Head of caudate nucleus (tissue), 42 donors: ENCODE data around the gene H2AZ2.

Experiments
- DNase-seq, 42 donors: peaks; one replicate each; pipeline versions ENCODE4 v3.0.0 to v3.0.0-alpha.2; 2020 to 2021; ENCODE audit warnings: mixed read lengths in 7 of 42
- intact Hi-C: fragments of 100-400 bp; cut with DNase I; formaldehyde crosslinking; loops from one replicate; pipeline ENCODE4 v1.15.0; 2022

H2AZ2 gene

GRCh38 chr7:44847920-44848634, at the start of gene H2AZ2:
Gene H2AZ2 (minus strand): TSS chr7:44848087. CDS start chr7:44847971, 116 bp downstream.
- intact Hi-C loops = loop anchor here (2.0 to 10.0 kb wide), 4 partner anchors 34 to 266 kb away; partner anchors contain the start of genes PPIA and TMED4
- peak; percentile 98 to 100 (median 99) for DNase-seq

GRCh38 chr7:44897309-44897708, 49.4 kb upstream of the H2AZ2 start:
- DNase-seq = no peak
- intact Hi-C loops = no loop called here

- intact Hi-C loops = no loop called here
- peak in 39 of 42 donors; percentile 32 to 87 (median 62) for DNase-seq
These were observed 47.1 kb upstream of the H2AZ2 start for GRCh38 chr7:44894888-44895580.

GRCh38 chr7:44893710-44894234, 45.9 kb upstream of the H2AZ2 start:
- intact Hi-C loops = no loop called here
- no peak for DNase-seq

GRCh38 chr7:44891791-44892190, 43.9 kb upstream of the H2AZ2 start:
- intact Hi-C loops = no loop called here
- peak in 9 of 42 donors; percentile 13 to 57 (median 33) for DNase-seq

GRCh38 chr7:44891372-44891771, 43.5 kb upstream of the H2AZ2 start:
- DNase-seq = no peak
- intact Hi-C loops = no loop called here

GRCh38 chr7:44889086-44889781, 41.3 kb upstream of the H2AZ2 start:
- intact Hi-C loops = loop anchor here (10.0 kb wide), 1 partner anchor 96 kb away; no protein-coding TSS in a partner anchor

GRCh38 chr7:44887293-44887692, 39.4 kb upstream of the H2AZ2 start:
- DNase-seq = no peak
- intact Hi-C loops = loop anchor here (10.0 kb wide), 1 partner anchor 98 kb away; no protein-coding TSS in a partner anchor

More at GRCh38 chr7:44889086-44889781, 41.3 kb upstream of the H2AZ2 start:
- DNase-seq = no peak

- intact Hi-C loops = loop anchor here (10.0 kb wide), 1 partner anchor 99 kb away; no protein-coding TSS in a partner anchor
- DNase-seq = peak; percentile 84 to 99 (median 95)
These were observed 37.8 kb upstream of the H2AZ2 start, which contains the start of gene PURB for GRCh38 chr7:44885394-44886317. Gene PURB (minus strand): TSS chr7:44885530. CDS start chr7:44885348, 182 bp downstream.

GRCh38 chr7:44884621-44885393, 36.9 kb upstream of the H2AZ2 start:
- peak in 41 of 42 donors; percentile 21 to 73 (median 48) for DNase-seq
- intact Hi-C loops = loop anchor here (5.0 to 10.0 kb wide), 2 partner anchors 38 to 100 kb away; partner anchors contain the start of gene H2AZ2

- intact Hi-C loops = loop anchor here (5.0 to 10.0 kb wide), 2 partner anchors 37 to 101 kb away; partner anchors contain the start of gene H2AZ2
- DNase-seq = peak in 6 of 42 donors; percentile 3 to 44 (median 13)
These were observed 36.2 kb upstream of the H2AZ2 start for GRCh38 chr7:44883961-44884620.

GRCh38 chr7:44882899-44883298, 35.0 kb upstream of the H2AZ2 start:
- DNase-seq = no peak
- intact Hi-C loops = loop anchor here (5.0 to 10.0 kb wide), 2 partner anchors 36 to 102 kb away; partner anchors contain the start of gene H2AZ2

- intact Hi-C loops = loop anchor here (5.0 to 10.0 kb wide), 2 partner anchors 34 to 103 kb away; partner anchors contain the start of gene H2AZ2
- no peak for DNase-seq
These were observed 33.7 kb upstream of the H2AZ2 start for GRCh38 chr7:44881610-44882009.

GRCh38 chr7:44881066-44881600, 33.2 kb upstream of the H2AZ2 start:
- DNase-seq = no peak
- intact Hi-C loops = loop anchor here (5.0 to 10.0 kb wide), 2 partner anchors 34 to 104 kb away; partner anchors contain the start of gene H2AZ2

GRCh38 chr7:44880317-44881018, 32.6 kb upstream of the H2AZ2 start:
- intact Hi-C loops = loop anchor here (5.0 to 10.0 kb wide), 2 partner anchors 33 to 104 kb away; partner anchors contain the start of gene H2AZ2

More at GRCh38 chr7:44880317-44881018, 32.6 kb upstream of the H2AZ2 start:
- DNase-seq = no peak
